Vagina (tissue), 2 donors: ENCODE results near the gene TMEM179. TPM values are rescaled to one million over a fixed set of nuclear protein-coding genes. Genes with fewer than 3 reads are reported as not detected.

ENCODE experiments used
- DNase-seq, 2 donors: peaks; one replicate each; pipeline ENCODE4 v3.0.0-alpha.2; 2017; ENCODE audit errors: extremely low spot score in 2 of 2
- H3K27ac ChIP-seq: fragments of 200-600 bp; sonication (generic); one replicate; pipeline ENCODE4 v1.5.1; 2019
- H3K27me3 ChIP-seq: fragments of 200-600 bp; sonication (generic); one replicate; pipeline ENCODE4 v1.5.1; 2019
- H3K36me3 ChIP-seq, 2 donors: fragments of 200-600 bp; sonication (generic); one replicate each; pipeline ENCODE4 v1.5.1; 2017 to 2019
- H3K4me1 ChIP-seq: fragments of 200-600 bp; sonication (generic); one replicate; pipeline ENCODE4 v1.5.1; 2019
- H3K4me3 ChIP-seq, 2 donors: fragments of 200-600 bp; sonication (generic); 1 replicate in 1 of 2; 2 replicates in 1 of 2; pipeline ENCODE4 v1.5.1; 2016 to 2019
- H3K9me3 ChIP-seq: fragments of 200-600 bp; sonication (generic); one replicate; pipeline ENCODE4 v1.5.1; 2019
- POLR2A ChIP-seq, 2 donors: fragments of 450-650 bp; IDR thresholded peaks; one replicate each; pipeline ENCODE4 v1.6.1; 2017; ENCODE audit warnings: antibody characterized with exemption in 2 of 2, mild to moderate bottlenecking in 2 of 2, moderate library complexity in 2 of 2
- POLR2AphosphoS5 ChIP-seq, 2 donors: sonication (generic); formaldehyde crosslinking; IDR thresholded peaks; one replicate each; pipeline ENCODE4 v1.9.0; 2017; ENCODE audit warnings: antibody characterized with exemption in 2 of 2, mild to moderate bottlenecking in 2 of 2, low read depth in 1 of 2; ENCODE audit not compliant: insufficient read depth in 1 of 2
- intact Hi-C: fragments of 100-400 bp; cut with DNase I; formaldehyde crosslinking; loops from one replicate; pipeline ENCODE4 v1.15.1; 2023
- total RNA-seq: library from RNA; depleted of rRNA; stranded (reverse); fragments of >200 nt; gene quantifications from one replicate; pipeline ENCODE4 v1.2.3, GENCODE V29; 2016
- TF ChIP-seq, protein P1 (sequence below), 3 experiments: fragments of 450-650 bp in 2 of 3; fragments of 200-600 bp in 1 of 3; sonication (generic) in 1 of 3; IDR thresholded peaks; one replicate each; pipeline ENCODE4 v1.5.1; 2017 to 2019; ENCODE audit warnings: antibody characterized with exemption in 3 of 3, mild to moderate bottlenecking in 2 of 3, moderate library complexity in 2 of 3

Gene TMEM179
- total RNA-seq, 1 donor from 2014 or later, result 7.9 TPM

DNA sequence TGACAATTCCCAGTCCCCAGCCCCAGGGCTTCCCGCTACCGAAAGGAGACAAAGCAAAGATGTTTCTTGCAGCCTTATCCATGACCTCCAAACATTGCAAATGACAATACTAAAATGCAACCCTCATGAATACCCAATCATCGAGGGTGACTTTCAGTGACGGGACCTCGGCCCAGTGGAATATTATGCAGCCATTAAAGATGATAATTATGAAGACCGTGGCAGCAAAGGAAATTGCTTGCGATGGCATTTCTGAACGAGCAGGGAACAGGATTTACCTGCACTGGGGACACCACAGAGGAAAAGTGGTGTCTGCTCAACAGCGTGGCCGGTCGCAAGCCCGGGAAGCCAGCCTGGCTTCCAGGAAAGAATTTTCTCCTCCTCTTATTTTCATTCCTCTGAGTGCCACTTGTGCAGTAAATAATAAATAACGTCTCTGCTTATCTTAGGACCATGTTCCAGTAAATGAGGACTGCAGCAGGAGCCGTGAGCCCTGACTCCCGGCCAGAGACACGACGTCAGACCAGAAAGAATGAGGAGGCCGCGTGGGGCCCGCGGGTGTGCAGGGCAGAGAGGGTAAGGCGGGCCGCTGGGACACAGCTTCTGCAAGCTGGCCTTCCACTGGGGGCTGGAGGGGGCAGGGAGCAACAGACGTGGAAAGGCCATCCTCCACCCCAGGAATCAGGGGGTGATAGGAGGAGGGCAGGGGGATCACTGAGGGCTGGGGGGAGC is 18.4 kb downstream of the TMEM179 start:
- H3K27ac ChIP-seq, result no peak overlapping the region
- intact Hi-C loops, result no loop called here
- no peaks in the 10 kb centered on the region for H3K27me3 ChIP-seq
- H3K4me1 ChIP-seq, result no peaks in the 10 kb centered on the region
- H3K9me3 ChIP-seq, result no peaks in the 10 kb centered on the region
- no peaks in the 10 kb centered on the region for H3K36me3 ChIP-seq
- no peak for TF ChIP-seq POLR2AphosphoS5 (IDR thresholded peaks at IDR 0.05; ENCODE audit: insufficient read depth in 1 of 2, low read depth in 1 of 2)
- no peak overlapping the region for H3K4me3 ChIP-seq
- no peak for DNase-seq

DNA sequence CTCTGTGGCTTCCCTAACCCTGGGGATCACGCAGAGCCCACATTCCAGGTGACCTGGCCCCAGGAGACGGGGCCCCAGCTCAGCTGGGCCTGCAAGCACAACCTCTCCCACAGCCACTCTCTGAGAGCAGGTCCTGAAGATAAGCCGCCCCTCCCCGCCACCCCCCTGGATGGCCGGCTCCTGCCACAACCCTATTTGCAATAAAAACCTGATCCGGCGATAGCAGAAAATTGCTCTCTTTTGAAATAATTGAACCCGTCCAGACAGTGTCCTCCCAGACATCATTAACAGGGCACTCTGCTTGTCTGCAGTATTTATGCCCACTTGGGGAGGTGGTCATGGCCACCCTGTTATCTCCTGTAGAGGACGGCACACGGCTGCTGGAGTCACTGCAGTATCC is 20.0 kb downstream of the TMEM179 start:
- no peak for DNase-seq

DNA sequence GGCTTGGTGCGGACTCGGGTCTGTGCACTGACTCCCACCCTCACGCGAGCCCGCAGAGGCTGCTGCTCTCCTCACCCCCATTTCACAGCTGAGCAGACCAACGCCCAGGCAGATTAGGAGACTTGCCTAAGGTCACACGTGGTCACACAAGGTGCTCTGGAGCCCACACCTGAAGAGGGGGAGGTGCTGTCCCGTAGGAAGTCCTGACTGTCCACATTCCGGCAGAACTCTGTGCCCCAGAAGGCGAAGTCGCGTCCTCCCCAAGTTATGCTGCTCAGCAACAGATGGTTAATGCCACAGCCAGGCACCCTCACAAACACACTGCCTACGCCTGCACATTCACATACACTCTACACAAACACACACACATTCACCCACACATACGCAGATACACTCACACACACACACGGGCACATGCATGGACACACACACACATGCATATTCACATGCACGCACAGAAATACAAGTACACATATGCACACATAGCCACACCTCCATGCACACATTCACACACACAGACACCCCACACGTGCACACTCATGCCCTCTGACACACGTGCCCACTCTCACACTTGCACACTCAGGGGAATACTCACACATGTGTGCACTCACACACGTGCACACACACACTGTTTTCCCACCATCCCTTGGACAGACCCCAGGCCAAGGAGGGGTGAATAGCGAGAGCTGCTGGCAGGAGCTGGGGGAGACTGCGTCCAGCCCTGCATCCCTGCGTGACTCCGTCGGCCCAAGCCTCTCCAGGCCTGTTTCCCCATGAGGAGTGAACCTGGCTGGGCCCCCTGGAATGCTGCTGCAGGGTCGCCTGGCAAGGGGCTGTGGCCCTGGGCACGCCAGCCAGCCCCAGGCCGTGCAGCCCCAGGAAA is 20.9 kb downstream of the TMEM179 start:
- H3K4me3 ChIP-seq, result no peak overlapping the region
- no peak for TF ChIP-seq POLR2AphosphoS5 (IDR thresholded peaks at IDR 0.05; ENCODE audit: insufficient read depth in 1 of 2, low read depth in 1 of 2)
- no peak for TF ChIP-seq POLR2A (IDR thresholded peaks at IDR 0.05)
- TF ChIP-seq, protein P1, sequence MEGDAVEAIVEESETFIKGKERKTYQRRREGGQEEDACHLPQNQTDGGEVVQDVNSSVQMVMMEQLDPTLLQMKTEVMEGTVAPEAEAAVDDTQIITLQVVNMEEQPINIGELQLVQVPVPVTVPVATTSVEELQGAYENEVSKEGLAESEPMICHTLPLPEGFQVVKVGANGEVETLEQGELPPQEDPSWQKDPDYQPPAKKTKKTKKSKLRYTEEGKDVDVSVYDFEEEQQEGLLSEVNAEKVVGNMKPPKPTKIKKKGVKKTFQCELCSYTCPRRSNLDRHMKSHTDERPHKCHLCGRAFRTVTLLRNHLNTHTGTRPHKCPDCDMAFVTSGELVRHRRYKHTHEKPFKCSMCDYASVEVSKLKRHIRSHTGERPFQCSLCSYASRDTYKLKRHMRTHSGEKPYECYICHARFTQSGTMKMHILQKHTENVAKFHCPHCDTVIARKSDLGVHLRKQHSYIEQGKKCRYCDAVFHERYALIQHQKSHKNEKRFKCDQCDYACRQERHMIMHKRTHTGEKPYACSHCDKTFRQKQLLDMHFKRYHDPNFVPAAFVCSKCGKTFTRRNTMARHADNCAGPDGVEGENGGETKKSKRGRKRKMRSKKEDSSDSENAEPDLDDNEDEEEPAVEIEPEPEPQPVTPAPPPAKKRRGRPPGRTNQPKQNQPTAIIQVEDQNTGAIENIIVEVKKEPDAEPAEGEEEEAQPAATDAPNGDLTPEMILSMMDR (IDR thresholded peaks at IDR 0.05), result no peak
- no peak overlapping the region for H3K27ac ChIP-seq
- intact Hi-C loops, result no loop called here
- no peaks in the 10 kb centered on the region for H3K27me3 ChIP-seq
- no peaks in the 10 kb centered on the region for H3K4me1 ChIP-seq
- DNase-seq, result no peak
- H3K36me3 ChIP-seq, result no peaks in the 10 kb centered on the region
- no peaks in the 10 kb centered on the region for H3K9me3 ChIP-seq

More for the DNA sequence above, 20.0 kb downstream of the TMEM179 start:
- no peak overlapping the region for H3K4me3 ChIP-seq
- no peaks in the 10 kb centered on the region for H3K36me3 ChIP-seq
- no peaks in the 10 kb centered on the region for H3K27me3 ChIP-seq
- intact Hi-C loops, result no loop called here
- no peaks in the 10 kb centered on the region for H3K4me1 ChIP-seq
- H3K9me3 ChIP-seq, result no peaks in the 10 kb centered on the region
- TF ChIP-seq POLR2AphosphoS5 (IDR thresholded peaks at IDR 0.05; ENCODE audit: insufficient read depth in 1 of 2, low read depth in 1 of 2) (no peak), POLR2A (IDR thresholded peaks at IDR 0.05) (no peak)
- TF ChIP-seq, protein P1 (IDR thresholded peaks at IDR 0.05), result no peak
- no peak overlapping the region for H3K27ac ChIP-seq

DNA sequence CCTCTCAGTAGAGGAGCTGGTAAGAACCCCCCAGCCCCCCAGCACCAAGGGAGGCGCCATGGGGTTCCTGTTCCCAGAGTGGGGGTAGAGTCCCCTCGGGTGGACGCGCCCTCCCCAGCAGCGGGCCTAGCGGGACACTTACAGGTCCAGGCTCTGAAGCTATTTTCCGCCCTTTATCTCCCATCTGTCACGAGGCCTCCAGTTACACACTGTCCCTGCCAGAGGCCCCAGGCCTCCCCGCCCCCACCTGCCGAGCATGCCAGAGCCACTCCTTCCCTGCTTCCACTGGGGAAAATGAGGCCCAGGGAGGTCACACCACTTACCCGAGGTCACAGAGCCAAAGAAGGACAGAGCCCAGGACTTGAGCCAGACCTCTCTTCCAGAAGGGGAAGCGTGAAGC is 21.9 kb downstream of the TMEM179 start:
- DNase-seq, result no peak
- no peaks in the 10 kb centered on the region for H3K4me1 ChIP-seq
- no peak overlapping the region for H3K27ac ChIP-seq
- no peak overlapping the region for H3K4me3 ChIP-seq
- intact Hi-C loops, result no loop called here
- no peaks in the 10 kb centered on the region for H3K36me3 ChIP-seq
- H3K27me3 ChIP-seq, result no peaks in the 10 kb centered on the region
- H3K9me3 ChIP-seq, result no peaks in the 10 kb centered on the region
- TF ChIP-seq POLR2AphosphoS5 (IDR thresholded peaks at IDR 0.05; ENCODE audit: insufficient read depth in 1 of 2, low read depth in 1 of 2) (no peak), POLR2A (IDR thresholded peaks at IDR 0.05) (no peak)
- TF ChIP-seq, protein P1 (IDR thresholded peaks at IDR 0.05), result no peak

DNA sequence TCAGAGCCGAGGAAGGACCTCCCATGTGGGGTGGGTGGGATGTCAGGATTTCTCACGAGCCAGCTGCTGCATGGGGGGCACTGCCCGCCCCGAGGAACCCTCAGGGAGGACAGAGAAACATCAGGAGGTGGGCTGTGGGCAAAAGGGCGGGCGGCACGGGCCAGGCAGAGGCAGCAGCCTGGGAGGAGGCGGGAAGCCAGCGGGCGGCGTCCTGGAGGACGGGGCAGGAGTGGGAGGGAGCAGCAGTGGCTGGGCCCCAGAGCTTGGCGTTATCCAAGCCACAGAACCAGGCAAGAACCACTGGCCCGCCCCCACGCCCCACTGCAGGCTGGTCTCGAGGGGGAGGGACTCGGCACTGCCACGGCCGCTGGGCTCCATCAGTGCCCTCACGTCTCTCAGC is 22.6 kb downstream of the TMEM179 start:
- H3K36me3 ChIP-seq, result no peaks in the 10 kb centered on the region
- intact Hi-C loops, result no loop called here
- no peak for TF ChIP-seq POLR2A (IDR thresholded peaks at IDR 0.05)
- TF ChIP-seq, protein P1 (IDR thresholded peaks at IDR 0.05), result no peak
- TF ChIP-seq POLR2AphosphoS5 (IDR thresholded peaks at IDR 0.05; ENCODE audit: insufficient read depth in 1 of 2, low read depth in 1 of 2), result no peak
- DNase-seq, result no peak
- H3K27me3 ChIP-seq, result no peaks in the 10 kb centered on the region
- H3K27ac ChIP-seq, result no peak overlapping the region
- H3K4me3 ChIP-seq, result no peak overlapping the region
- no peaks in the 10 kb centered on the region for H3K4me1 ChIP-seq
- H3K9me3 ChIP-seq, result no peaks in the 10 kb centered on the region
